A549 (cell line): ENCODE results near the gene COX10. TPM values are rescaled to one million over a fixed set of nuclear protein-coding genes. Genes with fewer than 3 reads are reported as not detected.

Experiments used
- ATAC-seq, 2 experiments: fragments of 200-7000 bp in 1 of 2; fragments of >200 bp in 1 of 2; cut with Nextera tagmentation in 1 of 2; cut with Tn5 transposase in 1 of 2; 3 replicates each; pipeline versions ENCODE4 v1.8.0 to v1.9.1; 2018 to 2020; ENCODE audit warnings: mild to moderate bottlenecking in 1 of 2, moderate library complexity in 1 of 2
- CTCF ChIA-PET: fragments of 300-600 bp; sonication (Branson Sonifier 250); formaldehyde crosslinking; extraction: SDS; loops from one replicate; lab custom pipeline; 2021; ENCODE audit warnings: antibody characterized with exemption, inconsistent platforms; lab: Yijun Ruan, JAX
- POLR2A ChIA-PET: fragments of 350-600 bp; formaldehyde crosslinking; extraction: SDS; loops from one replicate; lab custom pipeline; 2021; ENCODE audit warnings: antibody characterized with exemption, inconsistent platforms; lab: Yijun Ruan, JAX
- DNase-seq, 2 experiments: peaks; one replicate each; pipeline versions ENCODE4 v3.0.0 to v3.0.0-alpha.2; 2011 to 2016; ENCODE audit warnings: low read depth in 1 of 2, low spot score in 1 of 2
- FAIRE-seq: peaks from 2 replicates; lab custom pipeline; 2011; peaks lifted over from hg19 to GRCh38; lab: Jason Lieb, UNC
- H3K27ac ChIP-seq, 2 experiments: fragments of >200 bp; sonication (Bioruptor Twin); formaldehyde crosslinking; 3 replicates each; pipeline ENCODE4 v1.5.1; 2016 to 2017
- H3K4me1 ChIP-seq: fragments of >200 bp; sonication (Bioruptor Twin); formaldehyde crosslinking; 3 replicates; pipeline ENCODE4 v1.6.1; 2016
- H3K4me2 ChIP-seq: fragments of >200 bp; sonication (Bioruptor Twin); formaldehyde crosslinking; 3 replicates; pipeline ENCODE4 v1.6.1; 2016
- H3K4me3 ChIP-seq: fragments of >200 bp; sonication (Bioruptor Twin); formaldehyde crosslinking; 3 replicates; pipeline ENCODE4 v1.5.1; 2016
- H3K9me3 ChIP-seq: fragments of >200 bp; sonication (Bioruptor Twin); formaldehyde crosslinking; 3 replicates; pipeline ENCODE4 v1.6.1; 2016
- CBX8 ChIP-seq: fragments of 200-600 bp; sonication (generic); IDR thresholded peaks from 2 replicates; pipeline ENCODE4 v1.6.1; 2016
- CHD2 ChIP-seq: fragments of 150-350 bp; IDR thresholded peaks from 2 replicates; pipeline ENCODE4 v1.6.1; 2014; ENCODE audit warnings: low read length; ENCODE audit not compliant: partially characterized antibody
- CHD4 ChIP-seq: fragments of 200-600 bp; sonication (generic); IDR thresholded peaks from 2 replicates; pipeline ENCODE4 v1.6.1; 2016; ENCODE audit warnings: antibody characterized with exemption, mild to moderate bottlenecking, borderline replicate concordance
- EHF ChIP-seq: fragments of 250-450 bp; sonication (Bioruptor Pico); IDR thresholded peaks from 2 replicates; pipeline ENCODE4 v1.5.0; 2020; ENCODE audit warnings: mild to moderate bottlenecking
- EP300 ChIP-seq, 2 experiments: fragments of >200 bp; sonication (Bioruptor Twin); formaldehyde crosslinking; IDR thresholded peaks; 2 replicates in 1 of 2; 3 replicates in 1 of 2; pipeline ENCODE4 v1.6.1; 2016 to 2017
- FOSB ChIP-seq: fragments of 250-450 bp; sonication (Bioruptor Pico); IDR thresholded peaks from 2 replicates; pipeline ENCODE4 v1.5.0; 2020; ENCODE audit warnings: mild to moderate bottlenecking, moderate library complexity
- FOSL2 ChIP-seq, 2 experiments: fragments of 450-650 bp in 1 of 2; fragments of >200 bp in 1 of 2; sonication (Bioruptor Twin) in 1 of 2; formaldehyde crosslinking; IDR thresholded peaks; 2 replicates each; pipeline versions ENCODE4 v1.5.0 to v1.6.1; 2016 to 2020; ENCODE audit warnings: mild to moderate bottlenecking in 1 of 2, moderate library complexity in 1 of 2
- HDAC2 ChIP-seq: fragments of 200-600 bp; sonication (generic); IDR thresholded peaks from 2 replicates; pipeline ENCODE4 v1.6.1; 2016
- HOXA7 ChIP-seq: fragments of 250-450 bp; sonication (Bioruptor Pico); IDR thresholded peaks from 2 replicates; pipeline ENCODE4 v1.5.0; 2020; ENCODE audit warnings: mild to moderate bottlenecking, moderate library complexity
- HOXB13 ChIP-seq: fragments of 250-450 bp; sonication (Bioruptor Pico); IDR thresholded peaks from 2 replicates; pipeline ENCODE4 v1.5.0; 2020; ENCODE audit warnings: low read depth, mild to moderate bottlenecking, moderate library complexity
- JUNB ChIP-seq: fragments of >200 bp; sonication (Bioruptor Twin); formaldehyde crosslinking; IDR thresholded peaks from 2 replicates; pipeline ENCODE4 v1.6.1; 2016
- KDM5A ChIP-seq: fragments of 200-600 bp; sonication (generic); IDR thresholded peaks from 2 replicates; pipeline ENCODE4 v1.6.1; 2016; ENCODE audit warnings: antibody characterized with exemption, mild to moderate bottlenecking
- MAFK ChIP-seq: fragments of 450-650 bp; IDR thresholded peaks from 2 replicates; pipeline ENCODE4 v1.6.1; 2014; ENCODE audit not compliant: partially characterized antibody
- NFE2L2 ChIP-seq: fragments of 150-350 bp; conservative IDR thresholded peaks from 2 replicates; pipeline ENCODE4 v1.6.1; 2014; ENCODE audit warnings: low read length
- PHF8 ChIP-seq: fragments of 200-600 bp; sonication (generic); IDR thresholded peaks from 2 replicates; pipeline ENCODE4 v1.6.1; 2016; ENCODE audit warnings: low read depth, mild to moderate bottlenecking, antibody characterized with exemption, moderate library complexity, borderline replicate concordance
- POLR2A ChIP-seq: IDR thresholded peaks from 2 replicates; pipeline ENCODE4 v1.6.1; 2012; ENCODE audit warnings: mild to moderate bottlenecking, low read length
- POLR2AphosphoS2 ChIP-seq: conservative IDR thresholded peaks from 2 replicates; pipeline ENCODE4 v1.6.1; 2012; ENCODE audit warnings: low read length, improper control_type of control experiment, inconsistent platforms
- RAD21 ChIP-seq, 2 experiments: fragments of >200 bp in 1 of 2; sonication (Bioruptor Twin) in 1 of 2; formaldehyde crosslinking in 1 of 2; IDR thresholded peaks in 1 of 2; conservative IDR thresholded peaks in 1 of 2; 2 replicates in 1 of 2; 3 replicates in 1 of 2; pipeline ENCODE4 v1.6.1; 2012 to 2018; ENCODE audit warnings: inconsistent platforms in 1 of 2
- RFX5 ChIP-seq: fragments of 450-650 bp; IDR thresholded peaks from 2 replicates; pipeline ENCODE4 v1.7.1; 2014; ENCODE audit warnings: antibody characterized with exemption, mild to moderate bottlenecking, moderate library complexity
- RNF2 ChIP-seq: fragments of 200-600 bp; sonication (generic); IDR thresholded peaks from 2 replicates; pipeline ENCODE4 v1.6.1; 2016; ENCODE audit warnings: low read depth, mild to moderate bottlenecking, antibody characterized with exemption, moderate library complexity, borderline replicate concordance
- SREBF2 ChIP-seq: fragments of 450-650 bp; IDR thresholded peaks from 2 replicates; pipeline ENCODE4 v1.6.1; 2014; ENCODE audit warnings: mild to moderate bottlenecking, moderate library complexity
- TFCP2L1 ChIP-seq: fragments of 250-450 bp; sonication (Bioruptor Pico); IDR thresholded peaks from 2 replicates; pipeline ENCODE4 v1.5.0; 2021; ENCODE audit warnings: mild to moderate bottlenecking
- ZC3H11A ChIP-seq: fragments of 450-650 bp; IDR thresholded peaks from 2 replicates; pipeline ENCODE4 v1.6.1; 2014; ENCODE audit warnings: antibody characterized with exemption, mild to moderate bottlenecking
- ZSCAN20 ChIP-seq: fragments of 250-450 bp; sonication (Bioruptor Pico); IDR thresholded peaks from 2 replicates; pipeline ENCODE4 v1.8.0; 2022; ENCODE audit warnings: mild to moderate bottlenecking, moderate library complexity
- WGBS: methylation state at CpG from one replicate; pipeline ENCODE4 v1.1.6; 2017; ENCODE audit errors: missing lambda C conversion rate; 5-methylcytosine and 5-hydroxymethylcytosine counted together
- polyA plus RNA-seq, 4 experiments: library from polyadenylated mRNA; depleted of rRNA in 3 of 4; stranded (reverse); fragments of >200 nt; fragmentation: RNase III in 1 of 4; extraction: RNeasy Plus Mini Kit Qiagen cat#74134 plus additional on column Dnase treatment in 1 of 4; gene quantifications; 2 replicates in 3 of 4; 3 replicates in 1 of 4; pipeline ENCODE4 v1.2.3, GENCODE V29; 2011 to 2017
- TF ChIP-seq, protein P1 (sequence below): IDR thresholded peaks from 2 replicates; pipeline ENCODE4 v1.6.1; 2012; ENCODE audit warnings: low read depth, borderline replicate concordance
- TF ChIP-seq, protein P2 (sequence below): fragments of >200 bp; sonication (Bioruptor Twin); formaldehyde crosslinking; IDR thresholded peaks from 2 replicates; pipeline ENCODE4 v1.6.1; 2016
- TF ChIP-seq, protein P3 (sequence below): fragments of 150-350 bp; IDR thresholded peaks from 2 replicates; pipeline ENCODE4 v1.6.1; 2014; ENCODE audit warnings: low read depth, mild to moderate bottlenecking, low read length
- TF ChIP-seq, protein P4 (sequence below): IDR thresholded peaks from 2 replicates; pipeline ENCODE4 v1.6.1; 2012
- TF ChIP-seq, protein P5 (sequence below): fragments of 250-450 bp; sonication (Bioruptor Pico); IDR thresholded peaks from 2 replicates; pipeline ENCODE4 v1.5.0; 2020; ENCODE audit warnings: low read depth, mild to moderate bottlenecking, moderate library complexity

COX10 gene
- polyA plus RNA-seq, 2 of the 4 experiments (the other 2 are of a cell fraction) = 15.1 to 25.8 TPM

DNA sequence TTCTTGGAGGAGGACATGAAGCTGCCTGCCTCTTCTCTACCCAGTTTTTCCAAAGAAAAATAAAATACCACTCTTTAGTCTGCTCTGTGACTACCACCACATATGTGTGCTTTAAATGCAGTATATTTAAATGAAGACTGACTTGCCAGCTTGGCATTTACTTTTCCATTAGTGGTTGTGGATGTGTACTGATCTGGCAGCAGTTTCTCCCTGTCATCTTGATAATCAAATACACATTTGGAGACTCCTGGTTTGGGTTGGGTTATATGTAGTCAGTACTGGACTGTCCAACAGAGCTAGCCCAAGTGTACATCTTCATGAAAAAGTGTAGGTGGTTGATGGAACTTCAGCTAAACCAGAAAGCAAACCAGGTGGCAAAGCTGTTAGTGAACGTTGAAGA is 19.9 kb downstream of the COX10 start:
- ATAC-seq (no peak), DNase-seq (no peak), FAIRE-seq (no peak)
- Histone ChIP-seq H3K4me3 (no peak overlapping the region), H3K27ac (no peak overlapping the region), H3K4me1 (no peaks in the 10 kb centered on the region), H3K9me3 (no peaks in the 10 kb centered on the region), H3K4me2 (no peak overlapping the region)
- 97% methylated on average over 1 of the region's 1 CpG for WGBS
- ChIA-PET CTCF (no interaction called here), POLR2A (no interaction called here)
- no peak for TF ChIP-seq MAFK
- TF ChIP-seq RFX5 = no peak
- TF ChIP-seq ZSCAN20 (CRISPR knock-in tag) = no peak
- TF ChIP-seq FOSL2 (IDR thresholded peaks at IDR 0.05) = no peak
- TF ChIP-seq FOSL2 (CRISPR knock-in tag; IDR thresholded peaks at IDR 0.05) = no peak
- TF ChIP-seq CBX8 = no peak
- no peak for TF ChIP-seq NFE2L2
- no peak for TF ChIP-seq RNF2
- TF ChIP-seq, protein P1, sequence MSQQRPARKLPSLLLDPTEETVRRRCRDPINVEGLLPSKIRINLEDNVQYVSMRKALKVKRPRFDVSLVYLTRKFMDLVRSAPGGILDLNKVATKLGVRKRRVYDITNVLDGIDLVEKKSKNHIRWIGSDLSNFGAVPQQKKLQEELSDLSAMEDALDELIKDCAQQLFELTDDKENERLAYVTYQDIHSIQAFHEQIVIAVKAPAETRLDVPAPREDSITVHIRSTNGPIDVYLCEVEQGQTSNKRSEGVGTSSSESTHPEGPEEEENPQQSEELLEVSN = no peak
- no peak for TF ChIP-seq CHD4
- TF ChIP-seq EHF (CRISPR knock-in tag) = no peak
- no peak for TF ChIP-seq KDM5A
- TF ChIP-seq HOXB13 (CRISPR knock-in tag) = no peak
- TF ChIP-seq, protein P2, sequence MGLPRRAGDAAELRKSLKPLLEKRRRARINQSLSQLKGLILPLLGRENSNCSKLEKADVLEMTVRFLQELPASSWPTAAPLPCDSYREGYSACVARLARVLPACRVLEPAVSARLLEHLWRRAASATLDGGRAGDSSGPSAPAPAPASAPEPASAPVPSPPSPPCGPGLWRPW = no peak

DNA sequence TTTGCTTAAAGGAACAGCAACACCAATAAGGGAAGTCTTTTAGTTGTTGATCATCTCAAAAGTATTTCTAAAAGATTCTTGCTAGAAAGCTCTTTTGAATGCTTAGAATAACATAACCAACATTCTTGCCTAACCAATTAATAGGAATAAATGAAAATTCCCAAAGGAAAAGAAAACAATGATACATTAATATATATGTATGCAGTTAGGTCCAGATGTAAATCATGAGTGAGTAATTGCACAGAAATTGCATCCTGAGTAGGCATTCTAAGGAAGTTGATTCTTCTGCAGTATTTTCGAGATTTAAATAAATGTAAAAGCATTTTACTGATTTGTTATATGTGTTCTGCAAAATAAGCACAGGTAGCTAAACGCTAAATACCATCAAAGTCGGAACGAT is 22.1 kb downstream of the COX10 start:
- no peak for TF ChIP-seq HDAC2
- TF ChIP-seq, protein P3, sequence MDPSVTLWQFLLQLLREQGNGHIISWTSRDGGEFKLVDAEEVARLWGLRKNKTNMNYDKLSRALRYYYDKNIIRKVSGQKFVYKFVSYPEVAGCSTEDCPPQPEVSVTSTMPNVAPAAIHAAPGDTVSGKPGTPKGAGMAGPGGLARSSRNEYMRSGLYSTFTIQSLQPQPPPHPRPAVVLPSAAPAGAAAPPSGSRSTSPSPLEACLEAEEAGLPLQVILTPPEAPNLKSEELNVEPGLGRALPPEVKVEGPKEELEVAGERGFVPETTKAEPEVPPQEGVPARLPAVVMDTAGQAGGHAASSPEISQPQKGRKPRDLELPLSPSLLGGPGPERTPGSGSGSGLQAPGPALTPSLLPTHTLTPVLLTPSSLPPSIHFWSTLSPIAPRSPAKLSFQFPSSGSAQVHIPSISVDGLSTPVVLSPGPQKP = no peak
- TF ChIP-seq HOXA7 (CRISPR knock-in tag) = no peak
- TF ChIP-seq HOXB13 (CRISPR knock-in tag) = no peak
- no peak for TF ChIP-seq PHF8
- no peak for TF ChIP-seq EP300 (IDR thresholded peaks at IDR 0.05)
- TF ChIP-seq POLR2AphosphoS2 = no peak
- no peak for TF ChIP-seq TFCP2L1 (CRISPR knock-in tag)
- no peak for TF ChIP-seq CHD2
- no peak for TF ChIP-seq POLR2A
- no peak for TF ChIP-seq ZC3H11A
- TF ChIP-seq FOSB (CRISPR knock-in tag) = no peak
- no peak for TF ChIP-seq SREBF2
- TF ChIP-seq NFE2L2 = no peak
- TF ChIP-seq CBX8 = no peak
- TF ChIP-seq, protein P4, sequence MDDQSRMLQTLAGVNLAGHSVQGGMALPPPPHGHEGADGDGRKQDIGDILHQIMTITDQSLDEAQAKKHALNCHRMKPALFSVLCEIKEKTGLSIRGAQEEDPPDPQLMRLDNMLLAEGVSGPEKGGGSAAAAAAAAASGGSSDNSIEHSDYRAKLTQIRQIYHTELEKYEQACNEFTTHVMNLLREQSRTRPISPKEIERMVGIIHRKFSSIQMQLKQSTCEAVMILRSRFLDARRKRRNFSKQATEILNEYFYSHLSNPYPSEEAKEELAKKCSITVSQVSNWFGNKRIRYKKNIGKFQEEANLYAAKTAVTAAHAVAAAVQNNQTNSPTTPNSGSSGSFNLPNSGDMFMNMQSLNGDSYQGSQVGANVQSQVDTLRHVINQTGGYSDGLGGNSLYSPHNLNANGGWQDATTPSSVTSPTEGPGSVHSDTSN = no peak
- TF ChIP-seq JUNB = no peak
- TF ChIP-seq, protein P5, sequence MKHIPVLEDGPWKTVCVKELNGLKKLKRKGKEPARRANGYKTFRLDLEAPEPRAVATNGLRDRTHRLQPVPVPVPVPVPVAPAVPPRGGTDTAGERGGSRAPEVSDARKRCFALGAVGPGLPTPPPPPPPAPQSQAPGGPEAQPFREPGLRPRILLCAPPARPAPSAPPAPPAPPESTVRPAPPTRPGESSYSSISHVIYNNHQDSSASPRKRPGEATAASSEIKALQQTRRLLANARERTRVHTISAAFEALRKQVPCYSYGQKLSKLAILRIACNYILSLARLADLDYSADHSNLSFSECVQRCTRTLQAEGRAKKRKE = no peak
- TF ChIP-seq RAD21 (conservative IDR thresholded peaks at IDR 0.05 in 1 of 2, IDR thresholded peaks at IDR 0.05 in 1 of 2) = no peak
- TF ChIP-seq, all 56 proteins: peak for 0
- Histone ChIP-seq H3K27ac (no peak overlapping the region), H3K4me1 (no peaks in the 10 kb centered on the region), H3K4me2 (no peak overlapping the region), H3K4me3 (no peak overlapping the region), H3K9me3 (no peaks in the 10 kb centered on the region)
- ATAC-seq = no peak
- POLR2A ChIA-PET = no interaction called here
- CTCF ChIA-PET = no interaction called here
- no peak for DNase-seq
- no peak for FAIRE-seq
- WGBS = 90% methylated on average over 4 of the region's 4 CpGs
